SK-N-SH treated with all-trans-retinoic acid at 6 μM for 48 hours (cell line): ENCODE data around the gene KLHL20.

ENCODE experiments used
- ARNTL ChIP-seq: fragments of 450-650 bp; formaldehyde crosslinking; IDR thresholded peaks from 2 replicates; pipeline ENCODE4 v1.5.0; 2020; ENCODE audit warnings: low read depth, mild to moderate bottlenecking, moderate library complexity, borderline replicate concordance
- GLIS3 ChIP-seq: fragments of 250-450 bp; sonication (Bioruptor Pico); IDR thresholded peaks from 2 replicates; pipeline ENCODE4 v1.5.0; 2020; ENCODE audit warnings: mild to moderate bottlenecking, moderate library complexity
- ISL1 ChIP-seq: fragments of 250-450 bp; sonication (Bioruptor Pico); IDR thresholded peaks from 2 replicates; pipeline ENCODE4 v2.1.2; 2022; ENCODE audit warnings: mild to moderate bottlenecking, moderate library complexity
- RARB ChIP-seq: fragments of 250-450 bp; sonication (Bioruptor Pico); IDR thresholded peaks from 2 replicates; pipeline ENCODE4 v1.8.0; 2021; ENCODE audit warnings: mild to moderate bottlenecking, moderate library complexity
- SNAI2 ChIP-seq: fragments of 250-450 bp; sonication (Bioruptor Pico); IDR thresholded peaks from 2 replicates; pipeline ENCODE4 v1.5.0; 2020; ENCODE audit warnings: mild to moderate bottlenecking, moderate library complexity
- TCF4 ChIP-seq: fragments of 250-450 bp; sonication (Bioruptor Pico); IDR thresholded peaks from 2 replicates; pipeline ENCODE4 v1.8.0; 2021; ENCODE audit warnings: mild to moderate bottlenecking, moderate library complexity, borderline replicate concordance
- TOX ChIP-seq: fragments of 250-450 bp; sonication (Bioruptor Pico); IDR thresholded peaks from 2 replicates; pipeline ENCODE4 v1.8.0; 2021; ENCODE audit warnings: mild to moderate bottlenecking, moderate library complexity, borderline replicate concordance
- ZFP3 ChIP-seq: fragments of 250-450 bp; sonication (Bioruptor Pico); IDR thresholded peaks from 2 replicates; pipeline ENCODE4 v1.5.0; 2020; ENCODE audit warnings: mild to moderate bottlenecking, moderate library complexity
- ZFP30 ChIP-seq: fragments of 450-650 bp; formaldehyde crosslinking; IDR thresholded peaks from 2 replicates; pipeline ENCODE4 v1.5.0; 2022; ENCODE audit warnings: mild to moderate bottlenecking, moderate library complexity
- ZNF8 ChIP-seq: fragments of 450-650 bp; formaldehyde crosslinking; IDR thresholded peaks from 2 replicates; pipeline ENCODE4 v1.5.0; 2020; ENCODE audit warnings: mild to moderate bottlenecking, moderate library complexity
- TF ChIP-seq, protein P1 (sequence below): fragments of 250-450 bp; sonication (Bioruptor Pico); IDR thresholded peaks from 2 replicates; pipeline ENCODE4 v1.8.0; 2020; ENCODE audit warnings: mild to moderate bottlenecking, moderate library complexity, borderline replicate concordance
- TF ChIP-seq, protein P2 (sequence below): fragments of 250-450 bp; sonication (Bioruptor Pico); IDR thresholded peaks from 2 replicates; pipeline ENCODE4 v1.5.0; 2020; ENCODE audit warnings: mild to moderate bottlenecking, moderate library complexity

DNA sequence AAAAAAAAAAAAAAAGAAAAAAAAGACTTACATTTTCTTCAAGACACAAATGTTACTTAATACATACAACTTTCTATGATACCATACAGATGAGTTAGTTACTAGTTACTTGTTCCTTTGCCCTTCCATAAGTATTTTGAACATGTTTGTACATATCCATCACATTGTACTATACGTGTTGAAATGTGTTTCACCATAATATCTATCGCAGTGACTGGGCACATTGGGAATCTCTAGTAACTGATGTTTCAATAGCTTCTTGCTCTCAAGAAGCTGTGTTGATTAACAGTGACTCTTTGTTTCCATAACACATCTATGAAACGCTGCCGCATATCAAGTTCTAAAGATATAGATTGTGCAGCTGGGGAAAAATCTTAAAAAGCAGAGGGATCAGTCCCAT is 42.9 kb downstream of the KLHL20 start:
- no peak for TF ChIP-seq ARNTL (CRISPR knock-in tag)
- no peak for TF ChIP-seq ZNF8 (CRISPR knock-in tag)
- TF ChIP-seq, protein P1, sequence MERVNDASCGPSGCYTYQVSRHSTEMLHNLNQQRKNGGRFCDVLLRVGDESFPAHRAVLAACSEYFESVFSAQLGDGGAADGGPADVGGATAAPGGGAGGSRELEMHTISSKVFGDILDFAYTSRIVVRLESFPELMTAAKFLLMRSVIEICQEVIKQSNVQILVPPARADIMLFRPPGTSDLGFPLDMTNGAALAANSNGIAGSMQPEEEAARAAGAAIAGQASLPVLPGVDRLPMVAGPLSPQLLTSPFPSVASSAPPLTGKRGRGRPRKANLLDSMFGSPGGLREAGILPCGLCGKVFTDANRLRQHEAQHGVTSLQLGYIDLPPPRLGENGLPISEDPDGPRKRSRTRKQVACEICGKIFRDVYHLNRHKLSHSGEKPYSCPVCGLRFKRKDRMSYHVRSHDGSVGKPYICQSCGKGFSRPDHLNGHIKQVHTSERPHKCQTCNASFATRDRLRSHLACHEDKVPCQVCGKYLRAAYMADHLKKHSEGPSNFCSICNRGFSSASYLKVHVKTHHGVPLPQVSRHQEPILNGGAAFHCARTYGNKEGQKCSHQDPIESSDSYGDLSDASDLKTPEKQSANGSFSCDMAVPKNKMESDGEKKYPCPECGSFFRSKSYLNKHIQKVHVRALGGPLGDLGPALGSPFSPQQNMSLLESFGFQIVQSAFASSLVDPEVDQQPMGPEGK (CRISPR knock-in tag), result no peak
- TF ChIP-seq ISL1 (CRISPR knock-in tag), result no peak
- no peak for TF ChIP-seq GLIS3 (CRISPR knock-in tag)
- no peak for TF ChIP-seq ZFP30 (CRISPR knock-in tag)
- TF ChIP-seq RARB (CRISPR knock-in tag), result no peak
- TF ChIP-seq, protein P2, sequence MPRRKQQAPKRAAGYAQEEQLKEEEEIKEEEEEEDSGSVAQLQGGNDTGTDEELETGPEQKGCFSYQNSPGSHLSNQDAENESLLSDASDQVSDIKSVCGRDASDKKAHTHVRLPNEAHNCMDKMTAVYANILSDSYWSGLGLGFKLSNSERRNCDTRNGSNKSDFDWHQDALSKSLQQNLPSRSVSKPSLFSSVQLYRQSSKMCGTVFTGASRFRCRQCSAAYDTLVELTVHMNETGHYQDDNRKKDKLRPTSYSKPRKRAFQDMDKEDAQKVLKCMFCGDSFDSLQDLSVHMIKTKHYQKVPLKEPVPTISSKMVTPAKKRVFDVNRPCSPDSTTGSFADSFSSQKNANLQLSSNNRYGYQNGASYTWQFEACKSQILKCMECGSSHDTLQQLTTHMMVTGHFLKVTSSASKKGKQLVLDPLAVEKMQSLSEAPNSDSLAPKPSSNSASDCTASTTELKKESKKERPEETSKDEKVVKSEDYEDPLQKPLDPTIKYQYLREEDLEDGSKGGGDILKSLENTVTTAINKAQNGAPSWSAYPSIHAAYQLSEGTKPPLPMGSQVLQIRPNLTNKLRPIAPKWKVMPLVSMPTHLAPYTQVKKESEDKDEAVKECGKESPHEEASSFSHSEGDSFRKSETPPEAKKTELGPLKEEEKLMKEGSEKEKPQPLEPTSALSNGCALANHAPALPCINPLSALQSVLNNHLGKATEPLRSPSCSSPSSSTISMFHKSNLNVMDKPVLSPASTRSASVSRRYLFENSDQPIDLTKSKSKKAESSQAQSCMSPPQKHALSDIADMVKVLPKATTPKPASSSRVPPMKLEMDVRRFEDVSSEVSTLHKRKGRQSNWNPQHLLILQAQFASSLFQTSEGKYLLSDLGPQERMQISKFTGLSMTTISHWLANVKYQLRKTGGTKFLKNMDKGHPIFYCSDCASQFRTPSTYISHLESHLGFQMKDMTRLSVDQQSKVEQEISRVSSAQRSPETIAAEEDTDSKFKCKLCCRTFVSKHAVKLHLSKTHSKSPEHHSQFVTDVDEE (CRISPR knock-in tag), result no peak
- no peak for TF ChIP-seq ZFP3
- no peak for TF ChIP-seq TOX (CRISPR knock-in tag)
- no peak for TF ChIP-seq TCF4 (CRISPR knock-in tag)
- no peak for TF ChIP-seq SNAI2 (CRISPR knock-in tag)
